ENCODE results near the gene EMSY. TPM values are rescaled to one million over a fixed set of nuclear protein-coding genes. Genes with fewer than 3 reads are reported as not detected.

EMSY gene
- total RNA-seq, 2 experiments from 2014 or later, result 29.0 to 31.4 TPM

- ChIA-PET POLR2A (interaction anchor here (1.9 kb wide), 1 partner anchor 12 kb away, joined by 4 read pairs; no protein-coding TSS in a partner anchor), CTCF (interaction anchor here (1.1 to 1.3 kb wide), 2 partner anchors 20 to 283 kb away, joined by 3 read pairs; no protein-coding TSS in a partner anchor)
- no peak for TF ChIP-seq CTCF (IDR thresholded peaks at IDR 0.05)
- DNase-seq (no peak), ATAC-seq (no peak)
- Mint-ChIP-seq H3K36me3 (ENCODE audit: low read depth) (peaks cover 16% of the 10 kb centered on the region), H3K4me1 (ENCODE audit: low read depth) (peaks cover 14% of the 10 kb centered on the region), H3K27ac (no peak overlapping the region), H3K4me3 (no peak overlapping the region), H3K27me3 (no peaks in the 10 kb centered on the region), H3K9me3 (no peaks in the 10 kb centered on the region)
- intact Hi-C loops (cut with micrococcal nuclease), result no loop called here
These were observed 46.8 kb downstream of the EMSY start for GRCh38 chr11:76491644-76492043.

- no peak for TF ChIP-seq CTCF (IDR thresholded peaks at IDR 0.05)
- ChIA-PET POLR2A (interaction anchor here (0.7 to 1.7 kb wide), 2 partner anchors 17 to 24 kb away, joined by 3 to 4 read pairs; no protein-coding TSS in a partner anchor), CTCF (interaction anchor here (1.2 kb wide), 1 partner anchor 286 kb away, joined by 3 read pairs; no protein-coding TSS in a partner anchor)
- DNase-seq (no peak), ATAC-seq (no peak)
- no peak overlapping the region for H3K27ac Mint-ChIP-seq
- H3K4me1 Mint-ChIP-seq (ENCODE audit: low read depth), result peaks cover 14% of the 10 kb centered on the region
- intact Hi-C loops (cut with micrococcal nuclease), result no loop called here
- H3K36me3 Mint-ChIP-seq (ENCODE audit: low read depth), result peaks cover 20% of the 10 kb centered on the region
- H3K9me3 Mint-ChIP-seq, result no peaks in the 10 kb centered on the region
- H3K27me3 Mint-ChIP-seq, result no peaks in the 10 kb centered on the region
- no peak overlapping the region for H3K4me3 Mint-ChIP-seq
These were observed 48.2 kb downstream of the EMSY start for GRCh38 chr11:76493040-76493439.

GRCh38 chr11:76493626-76494539 lies 49.1 kb downstream of the EMSY start:
- ATAC-seq (no peak), DNase-seq (no peak)
- CTCF ChIA-PET, result interaction anchor here (1.2 kb wide), 1 partner anchor 286 kb away, joined by 3 read pairs; no protein-coding TSS in a partner anchor
- Mint-ChIP-seq H3K4me3 (no peak overlapping the region), H3K27ac (no peak overlapping the region), H3K4me1 (ENCODE audit: low read depth) (peaks cover 14% of the 10 kb centered on the region), H3K36me3 (ENCODE audit: low read depth) (peaks cover 25% of the 10 kb centered on the region), H3K27me3 (no peaks in the 10 kb centered on the region), H3K9me3 (no peaks in the 10 kb centered on the region)
- POLR2A ChIA-PET, result interaction anchor here (0.7 to 1.7 kb wide), 2 partner anchors 25 to 102 kb away, joined by 3 to 4 read pairs; no protein-coding TSS in a partner anchor
- no peak for TF ChIP-seq CTCF (IDR thresholded peaks at IDR 0.05)
- intact Hi-C loops (cut with micrococcal nuclease), result no loop called here

- POLR2A ChIA-PET, result no interaction called here
- H3K36me3 Mint-ChIP-seq (ENCODE audit: low read depth), result peaks cover 23% of the 10 kb centered on the region
These were observed 50.2 kb downstream of the EMSY start for GRCh38 chr11:76495019-76495418.

More at GRCh38 chr11:76495019-76495418, 50.2 kb downstream of the EMSY start:
- Mint-ChIP-seq H3K27ac (no peak overlapping the region), H3K27me3 (no peaks in the 10 kb centered on the region), H3K9me3 (no peaks in the 10 kb centered on the region), H3K4me3 (no peak overlapping the region), H3K4me1 (ENCODE audit: low read depth) (peaks cover 14% of the 10 kb centered on the region)
- DNase-seq, result no peak
- peak; percentile 30 for ATAC-seq
- no peak for TF ChIP-seq CTCF (IDR thresholded peaks at IDR 0.05)
- intact Hi-C loops (cut with micrococcal nuclease), result no loop called here
- CTCF ChIA-PET, result no interaction called here
